Hepatocyte (in vitro differentiated cells): ENCODE measurements around the gene ZBTB7C.

Source experiments
- EZH2 ChIP-seq: fragments of 200-600 bp; sonication (generic); IDR thresholded peaks from 2 replicates; pipeline ENCODE4 v1.6.1; 2016; ENCODE audit warnings: antibody characterized with exemption, mild to moderate bottlenecking, borderline replicate concordance
- EZH2phosphoT487 ChIP-seq: fragments of 200-600 bp; sonication (generic); IDR thresholded peaks from one replicate; pipeline ENCODE4 v1.6.1; 2018; ENCODE audit warnings: antibody characterized with exemption, mild to moderate bottlenecking, low read depth, moderate library complexity; ENCODE audit not compliant: unreplicated experiment, severe bottlenecking
- TF ChIP-seq, protein P1 (sequence below): fragments of 200-600 bp; sonication (generic); IDR thresholded peaks from 2 replicates; pipeline ENCODE4 v1.5.1; 2016; ENCODE audit warnings: antibody characterized with exemption, mild to moderate bottlenecking; ENCODE audit not compliant: poor library complexity

GRCh38 chr18:48046843-48047242 is 362.3 kb downstream of the ZBTB7C start:
- TF ChIP-seq, protein P1, sequence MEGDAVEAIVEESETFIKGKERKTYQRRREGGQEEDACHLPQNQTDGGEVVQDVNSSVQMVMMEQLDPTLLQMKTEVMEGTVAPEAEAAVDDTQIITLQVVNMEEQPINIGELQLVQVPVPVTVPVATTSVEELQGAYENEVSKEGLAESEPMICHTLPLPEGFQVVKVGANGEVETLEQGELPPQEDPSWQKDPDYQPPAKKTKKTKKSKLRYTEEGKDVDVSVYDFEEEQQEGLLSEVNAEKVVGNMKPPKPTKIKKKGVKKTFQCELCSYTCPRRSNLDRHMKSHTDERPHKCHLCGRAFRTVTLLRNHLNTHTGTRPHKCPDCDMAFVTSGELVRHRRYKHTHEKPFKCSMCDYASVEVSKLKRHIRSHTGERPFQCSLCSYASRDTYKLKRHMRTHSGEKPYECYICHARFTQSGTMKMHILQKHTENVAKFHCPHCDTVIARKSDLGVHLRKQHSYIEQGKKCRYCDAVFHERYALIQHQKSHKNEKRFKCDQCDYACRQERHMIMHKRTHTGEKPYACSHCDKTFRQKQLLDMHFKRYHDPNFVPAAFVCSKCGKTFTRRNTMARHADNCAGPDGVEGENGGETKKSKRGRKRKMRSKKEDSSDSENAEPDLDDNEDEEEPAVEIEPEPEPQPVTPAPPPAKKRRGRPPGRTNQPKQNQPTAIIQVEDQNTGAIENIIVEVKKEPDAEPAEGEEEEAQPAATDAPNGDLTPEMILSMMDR = no peak
- TF ChIP-seq EZH2 = no peak
- no peak for TF ChIP-seq EZH2phosphoT487
